GM19463 (cell line): Measurements from ENCODE around the gene CCNO.

Experiments
- ATAC-seq: cut with Tn5 transposase; IDR thresholded peaks from one replicate; pipeline ENCODE4 v1.9.1; 2021; ENCODE audit warnings: mild to moderate bottlenecking, moderate library complexity; ENCODE audit not compliant: unreplicated experiment

The CCNO gene

GRCh38 chr5:55223812-55224240 lies 9.6 kb downstream of the CCNO start:
- no peak for ATAC-seq

GRCh38 chr5:55222985-55223811 lies 10.2 kb downstream of the CCNO start:
- no peak for ATAC-seq

GRCh38 chr5:55222092-55222984 lies 11.1 kb downstream of the CCNO start:
- no peak for ATAC-seq

- no peak for ATAC-seq
Observed at GRCh38 chr5:55220433-55221185, 12.8 kb downstream of the CCNO start.

- ATAC-seq = no peak
Observed at GRCh38 chr5:55219770-55220169, 13.6 kb downstream of the CCNO start.

GRCh38 chr5:55218967-55219366 lies 14.4 kb downstream of the CCNO start:
- no peak for ATAC-seq

- ATAC-seq = no peak
Observed at GRCh38 chr5:55211184-55211874, 22.1 kb downstream of the CCNO start.

GRCh38 chr5:55205001-55205400 lies 28.4 kb downstream of the CCNO start:
- no peak for ATAC-seq

- ATAC-seq = no peak
Observed at GRCh38 chr5:55191165-55191564, 42.2 kb downstream of the CCNO start.

- ATAC-seq = no peak
Observed at GRCh38 chr5:55188656-55189540, 44.5 kb downstream of the CCNO start.

- ATAC-seq = no peak
Observed at GRCh38 chr5:55187370-55187769, 46.0 kb downstream of the CCNO start.
